Measurements from ENCODE around the gene OCLN. TPM values are rescaled to one million over a fixed set of nuclear protein-coding genes. Genes with fewer than 3 reads are reported as not detected.
"Not testable (repeated sequence)": the region's sequence is repeated elsewhere in the genome, so short reads cannot be mapped to it uniquely, and the experiment has no call there.

The OCLN gene

GRCh38 chr5:69596114-69596840, 103.7 kb downstream of the OCLN start:
- not testable (repeated sequence) for H2BK120ac ChIP-seq (ENCODE audit: low read depth, low read length); H2BK12ac ChIP-seq (ENCODE audit: low read length in 2 of 2); H3K4me3 ChIP-seq (ENCODE audit: insufficient read depth in 1 of 2, low read depth in 1 of 2, low read length in 2 of 2); H3K9me3 ChIP-seq (ENCODE audit: control insufficient read depth, low read length); H3K23ac ChIP-seq (ENCODE audit: low read length in 2 of 2); H3K4me2 ChIP-seq (ENCODE audit: low read length, poor library complexity, severe bottlenecking); H3K4me1 ChIP-seq (ENCODE audit: control insufficient read depth, insufficient read depth, low read depth, low read length); DNase-seq; H2AK5ac ChIP-seq (ENCODE audit: low read length, severe bottlenecking); H4K91ac ChIP-seq (ENCODE audit: low read length); H4K8ac ChIP-seq (ENCODE audit: low read length); H3K4ac ChIP-seq (ENCODE audit: low read depth in 1 of 2, low read length in 2 of 2); H3K9ac ChIP-seq (ENCODE audit: low read length); H2BK5ac ChIP-seq (ENCODE audit: low read depth, low read length, poor library complexity, severe bottlenecking); H3K79me1 ChIP-seq (replicated peaks; ENCODE audit: low read length, poor library complexity, severe bottlenecking); H3K36me3 ChIP-seq (ENCODE audit: control insufficient read depth in 1 of 2, insufficient read depth in 2 of 2, low read depth in 1 of 2, low read length in 2 of 2); H2BK15ac ChIP-seq (ENCODE audit: low read depth, poor library complexity, severe bottlenecking); H3K27ac ChIP-seq (ENCODE audit: low read length, poor library complexity, severe bottlenecking); H3K18ac ChIP-seq (ENCODE audit: low read depth in 1 of 2, low read length in 2 of 2); H3K27me3 ChIP-seq (ENCODE audit: control insufficient read depth in 1 of 2, insufficient read depth in 1 of 2, low read length in 2 of 2); H2AFZ ChIP-seq (ENCODE audit: low read depth, low read length); H3K14ac ChIP-seq (ENCODE audit: low read length in 2 of 2)
- WGBS = no CpG with 5 or more reads among the region's 7 CpGs

DNA sequence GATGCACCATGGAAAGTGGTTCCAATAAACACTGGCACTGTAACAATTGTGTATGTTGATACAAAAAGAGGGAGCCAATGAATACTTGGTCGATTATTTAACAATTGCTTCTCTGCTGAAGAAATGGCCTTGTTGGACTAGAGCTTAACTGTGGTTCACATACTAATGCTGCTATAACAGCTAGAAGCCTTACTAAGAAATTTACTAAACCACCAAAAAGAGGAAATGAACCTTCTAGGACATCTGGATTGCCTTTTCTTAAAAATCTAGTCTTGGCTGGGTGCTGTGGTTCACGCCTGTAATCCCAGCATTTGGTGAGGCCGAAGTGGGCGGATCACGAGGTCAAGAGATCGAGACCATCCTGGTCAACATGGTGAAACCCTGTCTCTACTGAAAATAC, 109.4 kb downstream of the OCLN start:
- not testable (repeated sequence) for H3K27me3 ChIP-seq (ENCODE audit: control insufficient read depth in 1 of 2, insufficient read depth in 1 of 2, low read length in 2 of 2); H2BK12ac ChIP-seq (ENCODE audit: low read length in 2 of 2); H3K4ac ChIP-seq (ENCODE audit: low read depth in 1 of 2, low read length in 2 of 2); H2AFZ ChIP-seq (ENCODE audit: low read depth, low read length); H3K9me3 ChIP-seq (ENCODE audit: control insufficient read depth, low read length); H3K9ac ChIP-seq (ENCODE audit: low read length); H3K36me3 ChIP-seq (ENCODE audit: control insufficient read depth in 1 of 2, insufficient read depth in 2 of 2, low read depth in 1 of 2, low read length in 2 of 2); H3K4me2 ChIP-seq (ENCODE audit: low read length, poor library complexity, severe bottlenecking); H3K27ac ChIP-seq (ENCODE audit: low read length, poor library complexity, severe bottlenecking); DNase-seq; H4K91ac ChIP-seq (ENCODE audit: low read length); H3K4me1 ChIP-seq (ENCODE audit: control insufficient read depth, insufficient read depth, low read depth, low read length); H2BK120ac ChIP-seq (ENCODE audit: low read depth, low read length); H3K23ac ChIP-seq (ENCODE audit: low read length in 2 of 2); H3K18ac ChIP-seq (ENCODE audit: low read depth in 1 of 2, low read length in 2 of 2); H4K8ac ChIP-seq (ENCODE audit: low read length); H3K4me3 ChIP-seq (ENCODE audit: insufficient read depth in 1 of 2, low read depth in 1 of 2, low read length in 2 of 2); H2BK5ac ChIP-seq (ENCODE audit: low read depth, low read length, poor library complexity, severe bottlenecking); H3K79me1 ChIP-seq (replicated peaks; ENCODE audit: low read length, poor library complexity, severe bottlenecking); H3K14ac ChIP-seq (ENCODE audit: low read length in 2 of 2); H2BK15ac ChIP-seq (ENCODE audit: low read depth, poor library complexity, severe bottlenecking); H2AK5ac ChIP-seq (ENCODE audit: low read length, severe bottlenecking)
- WGBS = no CpG with 5 or more reads among the region's 6 CpGs

DNA sequence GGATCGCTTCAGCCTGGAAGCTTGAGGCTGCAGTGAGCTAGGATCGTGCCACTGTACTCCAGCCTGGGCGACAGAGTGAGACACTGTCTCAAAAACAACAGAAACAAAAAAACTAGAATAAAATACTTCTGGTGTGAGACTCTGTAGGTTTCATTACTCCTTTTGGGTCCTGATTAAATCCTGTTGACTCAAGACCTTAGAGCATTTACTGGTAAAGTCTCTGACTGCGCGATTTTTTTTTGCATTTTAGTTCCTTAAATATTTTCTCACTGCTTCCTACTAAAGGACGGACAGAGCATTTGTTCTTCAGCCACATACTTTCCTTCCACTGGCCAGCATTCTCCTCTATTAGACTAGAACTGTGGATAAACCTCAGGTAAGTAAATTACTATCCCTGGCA, 114.2 kb downstream of the OCLN start:
- H2BK5ac ChIP-seq (ENCODE audit: low read depth, low read length, poor library complexity, severe bottlenecking); H2AK5ac ChIP-seq (ENCODE audit: low read length, severe bottlenecking); H3K18ac ChIP-seq (ENCODE audit: low read depth in 1 of 2, low read length in 2 of 2); H3K36me3 ChIP-seq (ENCODE audit: control insufficient read depth in 1 of 2, insufficient read depth in 2 of 2, low read depth in 1 of 2, low read length in 2 of 2); H3K4me1 ChIP-seq (ENCODE audit: control insufficient read depth, insufficient read depth, low read depth, low read length); H3K4me2 ChIP-seq (ENCODE audit: low read length, poor library complexity, severe bottlenecking); H2BK120ac ChIP-seq (ENCODE audit: low read depth, low read length); H3K79me1 ChIP-seq (replicated peaks; ENCODE audit: low read length, poor library complexity, severe bottlenecking); H3K27me3 ChIP-seq (ENCODE audit: control insufficient read depth in 1 of 2, insufficient read depth in 1 of 2, low read length in 2 of 2); H3K27ac ChIP-seq (ENCODE audit: low read length, poor library complexity, severe bottlenecking); H3K23ac ChIP-seq (ENCODE audit: low read length in 2 of 2); H2BK15ac ChIP-seq (ENCODE audit: low read depth, poor library complexity, severe bottlenecking); H4K8ac ChIP-seq (ENCODE audit: low read length); H3K14ac ChIP-seq (ENCODE audit: low read length in 2 of 2); H3K4ac ChIP-seq (ENCODE audit: low read depth in 1 of 2, low read length in 2 of 2); H2BK12ac ChIP-seq (ENCODE audit: low read length in 2 of 2); H2AFZ ChIP-seq (ENCODE audit: low read depth, low read length); H4K91ac ChIP-seq (ENCODE audit: low read length); DNase-seq; H3K4me3 ChIP-seq (ENCODE audit: insufficient read depth in 1 of 2, low read depth in 1 of 2, low read length in 2 of 2); H3K9ac ChIP-seq (ENCODE audit: low read length); H3K9me3 ChIP-seq (ENCODE audit: control insufficient read depth, low read length): not testable (repeated sequence)
- 100% methylated on average over 2 of the region's 6 CpGs for WGBS

Small RNAs within 50 kb of the gene (small RNA-seq; reads per million reads assigned to genes)
- gene RN7SL616P (ENCODE audit: low read depth) = not detected
- not detected for gene RNU6-724P (ENCODE audit: low read depth)
- gene RPS27P14 (ENCODE audit: low read depth) = not detected
